GM12872 (cell line): Measurements from ENCODE around the gene MICAL3.
A peak's percentile ranks its signal among the peaks of the same experiment; 100 is the strongest.

Source experiments
- TF ChIP-seq, protein P1 (sequence below): IDR thresholded peaks from 3 replicates; pipeline ENCODE4 v1.5.1; 2011; ENCODE audit warnings: low read depth, mild to moderate bottlenecking, low read length, moderate library complexity; ENCODE audit not compliant: insufficient read depth

The MICAL3 gene

DNA sequence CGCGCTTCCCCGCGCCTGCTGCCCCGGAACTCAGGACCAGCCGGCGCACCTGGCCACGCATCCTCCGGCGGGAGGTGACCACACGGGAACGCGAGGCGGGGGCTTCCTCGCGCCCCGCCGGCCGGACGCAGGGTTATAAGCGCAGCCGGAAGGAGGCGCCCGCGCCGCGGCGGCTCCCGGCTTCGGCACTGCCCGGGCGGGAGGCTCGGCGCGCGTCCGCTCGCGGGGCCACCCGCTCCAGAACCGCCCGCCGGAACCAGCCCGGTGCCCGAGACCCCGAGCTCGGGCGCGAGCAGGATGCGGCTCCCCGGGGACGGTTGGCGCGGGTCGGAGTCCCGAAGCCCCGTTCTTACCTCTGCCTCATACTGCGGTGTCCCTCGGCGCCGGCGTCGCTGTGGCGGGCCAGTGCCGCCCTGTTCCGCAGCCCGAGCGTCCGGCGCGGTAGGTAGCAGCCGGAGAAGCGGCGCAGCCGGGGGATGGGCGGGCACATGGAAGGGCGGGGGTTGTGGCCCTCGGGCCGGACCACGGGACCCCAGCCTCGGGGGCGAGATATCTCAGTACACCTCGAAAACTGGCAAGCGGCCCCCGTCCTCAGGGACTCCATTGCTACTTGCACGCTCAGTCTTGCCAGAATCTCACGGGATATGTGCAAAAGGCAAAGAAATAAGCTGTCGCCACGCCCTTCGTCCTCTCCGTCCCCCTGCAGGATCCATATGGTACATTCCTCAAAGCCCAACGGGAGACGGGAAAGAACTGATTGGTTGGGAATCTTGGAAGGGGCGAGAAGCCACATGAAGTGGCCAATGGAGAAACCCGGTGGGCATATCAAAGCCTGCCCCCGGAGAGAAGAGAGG is 23.1 kb downstream of the MICAL3 start:
- TF ChIP-seq, protein P1, sequence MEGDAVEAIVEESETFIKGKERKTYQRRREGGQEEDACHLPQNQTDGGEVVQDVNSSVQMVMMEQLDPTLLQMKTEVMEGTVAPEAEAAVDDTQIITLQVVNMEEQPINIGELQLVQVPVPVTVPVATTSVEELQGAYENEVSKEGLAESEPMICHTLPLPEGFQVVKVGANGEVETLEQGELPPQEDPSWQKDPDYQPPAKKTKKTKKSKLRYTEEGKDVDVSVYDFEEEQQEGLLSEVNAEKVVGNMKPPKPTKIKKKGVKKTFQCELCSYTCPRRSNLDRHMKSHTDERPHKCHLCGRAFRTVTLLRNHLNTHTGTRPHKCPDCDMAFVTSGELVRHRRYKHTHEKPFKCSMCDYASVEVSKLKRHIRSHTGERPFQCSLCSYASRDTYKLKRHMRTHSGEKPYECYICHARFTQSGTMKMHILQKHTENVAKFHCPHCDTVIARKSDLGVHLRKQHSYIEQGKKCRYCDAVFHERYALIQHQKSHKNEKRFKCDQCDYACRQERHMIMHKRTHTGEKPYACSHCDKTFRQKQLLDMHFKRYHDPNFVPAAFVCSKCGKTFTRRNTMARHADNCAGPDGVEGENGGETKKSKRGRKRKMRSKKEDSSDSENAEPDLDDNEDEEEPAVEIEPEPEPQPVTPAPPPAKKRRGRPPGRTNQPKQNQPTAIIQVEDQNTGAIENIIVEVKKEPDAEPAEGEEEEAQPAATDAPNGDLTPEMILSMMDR, result peak; percentile 31; the same call in 1 of the 3 replicates

DNA sequence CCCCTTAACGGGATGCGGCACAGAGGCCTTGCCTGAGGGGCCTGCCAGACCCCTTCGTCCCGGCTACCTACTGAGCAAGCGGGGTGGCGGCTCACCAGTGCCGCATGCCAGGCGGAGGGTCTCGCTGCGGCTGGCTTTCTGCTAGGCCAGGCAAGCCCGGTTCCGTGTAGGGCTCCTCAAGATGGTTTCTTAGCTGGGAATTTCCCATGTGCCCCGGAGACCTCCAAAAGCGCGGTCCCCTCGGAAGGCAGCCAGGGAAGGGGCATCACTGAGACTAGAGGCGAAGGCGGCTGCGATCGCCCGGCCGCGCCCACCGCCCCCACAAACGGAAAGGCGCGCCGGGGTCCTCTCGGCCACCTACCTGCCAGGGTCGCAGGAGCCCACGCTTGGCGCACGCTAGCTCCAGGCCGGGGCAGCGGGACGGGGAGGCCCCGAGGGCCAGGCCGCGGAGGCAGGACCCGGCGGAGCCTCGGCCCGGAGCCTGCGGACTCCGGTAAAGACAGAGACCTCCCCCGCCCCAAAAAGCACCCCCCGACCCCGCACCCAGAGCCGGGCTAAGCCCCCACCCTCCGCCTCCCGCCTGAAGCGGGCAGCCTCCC is 23.8 kb downstream of the MICAL3 start:
- TF ChIP-seq, protein P1, result no peak

- TF ChIP-seq, protein P1, result no peak
Measured at GRCh38 chr22:17999851-18000250, 24.5 kb downstream of the MICAL3 start.

DNA sequence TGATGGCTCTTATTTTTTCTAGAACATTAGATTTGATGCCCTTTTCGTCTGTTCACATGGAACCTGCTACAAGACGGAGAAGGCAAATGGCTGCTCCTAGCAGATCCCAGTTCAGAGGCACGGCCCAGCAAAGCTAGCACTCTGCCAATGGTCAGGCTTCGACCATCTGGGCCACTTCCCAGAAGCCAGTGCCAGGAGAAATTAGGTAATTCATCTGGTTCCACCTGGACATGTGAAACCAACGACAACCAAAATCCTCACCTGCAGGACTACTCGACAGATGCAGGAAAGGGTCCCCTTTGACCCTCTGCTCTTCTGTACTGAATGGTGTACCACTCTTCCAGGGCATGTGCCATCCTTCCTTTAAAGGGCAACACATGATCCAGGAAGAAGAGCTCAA is 25.4 kb downstream of the MICAL3 start:
- TF ChIP-seq, protein P1, result no peak

- TF ChIP-seq, protein P1, result no peak
Measured at GRCh38 chr22:17997456-17997855, 26.9 kb downstream of the MICAL3 start.

GRCh38 chr22:17994424-17995108 is 29.8 kb downstream of the MICAL3 start:
- TF ChIP-seq, protein P1, result no peak

GRCh38 chr22:17990942-17991341 is 33.4 kb downstream of the MICAL3 start:
- TF ChIP-seq, protein P1, result no peak
